GM19324 (cell line): Measurements from ENCODE around the gene ABLIM3.

Experiments used
- ATAC-seq: cut with Tn5 transposase; IDR thresholded peaks from one replicate; pipeline ENCODE4 v1.9.1; 2021; ENCODE audit warnings: mild to moderate bottlenecking, moderate library complexity; ENCODE audit not compliant: unreplicated experiment, low FRiP score

ABLIM3 gene

DNA sequence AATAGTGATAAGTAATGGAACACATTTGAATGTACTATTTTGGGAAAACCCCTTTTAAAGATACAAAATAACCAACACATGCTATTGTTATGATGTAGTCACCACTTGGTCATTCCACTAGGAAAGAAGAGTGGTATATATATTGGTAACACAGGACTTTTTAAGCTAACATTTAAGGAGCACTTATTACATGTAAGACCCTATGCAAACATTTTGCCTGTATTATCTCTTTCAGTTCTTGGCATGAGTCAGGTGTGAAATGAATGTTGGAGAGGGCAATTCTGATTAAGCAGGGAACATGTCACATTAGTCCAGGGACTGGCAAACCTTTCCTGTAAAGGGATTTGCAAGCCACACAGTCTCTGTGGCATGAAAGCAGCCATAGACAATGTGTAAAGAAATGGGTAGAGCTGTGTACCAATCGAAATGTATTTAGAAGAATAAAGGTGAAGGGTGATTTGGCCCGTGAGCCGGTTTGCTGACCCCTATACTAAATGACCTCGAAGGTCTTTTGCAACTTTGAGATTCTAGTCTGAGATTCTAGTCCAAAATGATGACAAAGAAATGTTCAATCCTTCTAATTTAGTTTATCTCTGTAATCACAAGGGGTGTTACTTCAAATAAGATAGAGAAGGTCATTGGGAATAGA is 15.3 kb downstream of the ABLIM3 start:
- ATAC-seq = no peak

DNA sequence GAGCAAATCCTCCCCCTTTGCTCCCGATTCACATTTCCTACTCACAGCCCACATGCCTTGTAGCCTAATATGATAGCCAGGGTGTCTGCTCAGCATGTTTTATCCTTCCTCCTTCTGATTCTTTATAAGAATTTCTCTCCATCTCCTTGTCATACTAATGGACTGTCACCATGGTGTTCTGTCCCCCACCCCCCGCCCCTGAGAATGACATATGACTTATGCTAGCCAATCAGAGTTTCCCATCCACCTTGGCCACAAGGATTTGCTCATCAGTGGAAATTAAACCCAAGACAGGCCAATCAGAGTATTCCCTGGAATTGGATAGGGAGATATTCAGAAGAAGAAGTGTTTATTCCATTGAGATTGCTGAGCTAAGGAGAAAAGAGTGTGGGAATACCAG is 16.0 kb downstream of the ABLIM3 start:
- ATAC-seq = no peak

- no peak for ATAC-seq
These were observed 19.0 kb downstream of the ABLIM3 start for GRCh38 chr5:149160291-149160787.

DNA sequence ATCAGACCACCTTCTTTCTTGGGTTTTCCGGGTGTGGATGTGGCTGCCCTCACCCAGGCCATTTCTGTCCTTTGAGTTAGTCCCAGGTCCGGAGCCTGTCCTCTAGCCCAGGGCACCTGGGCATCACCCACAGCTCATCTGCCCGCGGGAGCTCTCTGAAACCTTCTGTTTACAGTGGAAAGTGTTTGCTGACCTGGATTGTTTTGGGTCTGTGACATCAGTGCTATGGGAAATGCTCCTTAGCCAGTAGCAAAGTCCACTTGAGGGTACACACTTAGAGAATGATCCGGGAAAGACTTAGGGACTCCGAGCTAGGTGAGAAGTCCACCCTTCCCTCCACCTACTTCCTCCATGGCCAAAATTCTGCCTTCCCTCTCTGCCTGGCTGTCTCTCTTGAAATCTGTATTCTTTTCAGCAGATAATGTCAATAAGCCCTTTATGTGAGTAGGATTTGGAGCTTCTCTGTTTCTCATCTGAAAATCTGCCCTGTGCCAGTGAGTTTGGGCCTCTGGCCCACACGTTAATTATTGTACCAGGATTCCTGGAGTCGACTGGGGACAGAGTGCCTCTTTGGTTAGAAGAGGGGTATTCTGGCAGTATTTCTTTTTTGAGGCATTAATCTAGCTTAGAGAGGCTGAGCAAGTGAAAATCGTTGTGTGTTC is 19.9 kb downstream of the ABLIM3 start:
- no peak for ATAC-seq

- ATAC-seq = no peak
These were observed 20.6 kb downstream of the ABLIM3 start for GRCh38 chr5:149161850-149162249.

DNA sequence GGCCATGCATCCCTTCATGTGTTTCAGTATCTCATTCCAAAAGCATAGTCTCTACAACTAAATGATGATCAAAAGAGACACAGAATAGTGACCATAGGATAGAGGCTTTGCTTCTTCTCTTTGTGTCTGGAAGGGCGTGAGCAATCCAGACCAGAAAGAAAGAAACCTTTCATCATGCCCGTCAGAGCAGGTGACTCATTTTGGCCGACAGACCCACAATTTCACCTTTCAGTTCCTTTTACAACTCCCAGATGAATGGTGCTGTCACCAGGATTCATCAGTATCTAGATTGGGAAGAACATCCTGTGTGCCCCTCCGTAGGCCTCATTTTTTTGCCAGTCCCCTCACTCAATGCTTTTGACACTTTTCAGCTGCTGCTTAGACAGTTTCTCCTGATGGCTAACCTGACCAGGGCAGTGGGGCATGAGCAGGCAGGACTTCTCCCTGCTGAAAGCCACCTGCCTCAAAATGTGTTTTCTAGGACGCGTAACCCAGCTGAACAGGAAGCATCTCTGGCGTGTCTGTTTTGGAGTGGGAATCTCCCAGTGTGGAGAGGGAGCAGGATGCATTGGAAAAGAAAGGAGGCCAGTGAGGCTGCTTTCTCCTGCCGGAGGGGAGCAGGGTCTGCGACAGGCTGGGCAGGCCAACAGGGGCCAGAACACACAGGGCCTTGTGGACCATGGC is 21.2 kb downstream of the ABLIM3 start:
- no peak for ATAC-seq

GRCh38 chr5:149164731-149165130 is 23.4 kb downstream of the ABLIM3 start:
- ATAC-seq = no peak

GRCh38 chr5:149166128-149166527 is 24.8 kb downstream of the ABLIM3 start:
- no peak for ATAC-seq

- ATAC-seq = no peak
These were observed 25.4 kb downstream of the ABLIM3 start for GRCh38 chr5:149166591-149167100.

GRCh38 chr5:149168276-149168906 is 27.1 kb downstream of the ABLIM3 start:
- ATAC-seq = no peak

GRCh38 chr5:149170299-149170698 is 29.0 kb downstream of the ABLIM3 start:
- ATAC-seq = no peak

GRCh38 chr5:149172261-149172660 is 31.0 kb downstream of the ABLIM3 start:
- no peak for ATAC-seq

DNA sequence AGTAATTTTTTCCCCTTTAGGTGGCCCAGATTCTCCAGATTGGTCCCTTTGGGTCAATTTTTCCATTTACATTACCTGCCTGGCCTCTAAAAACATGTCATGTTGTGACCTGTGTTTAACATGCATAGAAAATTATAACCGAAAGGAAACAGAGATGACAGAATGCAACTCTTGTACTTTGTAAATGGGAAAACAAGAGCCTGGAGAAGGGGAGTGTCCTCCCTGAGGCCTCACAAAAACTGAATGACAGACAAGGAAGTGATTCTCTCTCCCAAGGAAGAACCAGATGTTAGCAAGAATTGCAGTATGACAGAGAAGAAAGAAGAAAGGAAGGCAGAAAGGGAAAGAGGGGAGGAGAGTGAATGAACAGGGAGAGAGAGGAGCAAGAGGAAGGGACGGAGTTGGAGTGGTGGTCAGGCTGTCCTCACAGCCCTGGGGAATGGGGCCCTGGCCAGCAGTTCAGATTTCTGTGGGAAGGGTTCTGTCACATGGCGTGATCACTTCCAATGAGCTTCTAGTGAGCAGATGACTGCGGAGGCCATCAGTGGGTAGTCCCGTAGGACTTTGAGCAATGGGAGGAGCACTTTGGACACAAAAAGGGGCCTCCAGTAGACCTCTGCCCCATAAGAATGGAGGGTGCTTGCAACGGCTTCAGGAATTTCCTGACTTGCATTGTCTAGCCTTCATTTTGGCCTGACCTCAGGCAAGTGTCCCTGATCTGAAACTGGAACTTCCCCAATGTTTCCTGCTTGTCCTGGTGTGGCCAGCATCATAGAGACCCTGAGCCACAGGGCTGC is 31.6 kb downstream of the ABLIM3 start:
- ATAC-seq = no peak

DNA sequence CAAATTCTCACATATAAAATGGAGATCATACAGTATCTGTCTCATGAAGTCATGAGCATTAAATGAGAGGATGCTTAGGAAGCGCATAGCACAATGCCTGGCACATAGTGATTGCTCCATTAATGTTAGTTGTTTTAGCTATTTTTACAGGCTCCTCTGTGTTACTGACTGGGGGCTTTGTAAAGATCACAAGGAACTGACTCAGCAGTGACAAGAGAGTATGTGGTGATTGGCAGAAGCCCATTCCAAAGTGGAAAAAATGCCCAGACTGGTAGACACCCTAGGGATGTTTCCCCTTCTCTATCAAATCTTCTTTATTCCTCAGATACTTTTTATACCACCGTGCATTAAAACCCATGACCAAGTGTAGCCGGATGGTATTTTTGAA is 33.5 kb downstream of the ABLIM3 start:
- ATAC-seq = no peak

DNA sequence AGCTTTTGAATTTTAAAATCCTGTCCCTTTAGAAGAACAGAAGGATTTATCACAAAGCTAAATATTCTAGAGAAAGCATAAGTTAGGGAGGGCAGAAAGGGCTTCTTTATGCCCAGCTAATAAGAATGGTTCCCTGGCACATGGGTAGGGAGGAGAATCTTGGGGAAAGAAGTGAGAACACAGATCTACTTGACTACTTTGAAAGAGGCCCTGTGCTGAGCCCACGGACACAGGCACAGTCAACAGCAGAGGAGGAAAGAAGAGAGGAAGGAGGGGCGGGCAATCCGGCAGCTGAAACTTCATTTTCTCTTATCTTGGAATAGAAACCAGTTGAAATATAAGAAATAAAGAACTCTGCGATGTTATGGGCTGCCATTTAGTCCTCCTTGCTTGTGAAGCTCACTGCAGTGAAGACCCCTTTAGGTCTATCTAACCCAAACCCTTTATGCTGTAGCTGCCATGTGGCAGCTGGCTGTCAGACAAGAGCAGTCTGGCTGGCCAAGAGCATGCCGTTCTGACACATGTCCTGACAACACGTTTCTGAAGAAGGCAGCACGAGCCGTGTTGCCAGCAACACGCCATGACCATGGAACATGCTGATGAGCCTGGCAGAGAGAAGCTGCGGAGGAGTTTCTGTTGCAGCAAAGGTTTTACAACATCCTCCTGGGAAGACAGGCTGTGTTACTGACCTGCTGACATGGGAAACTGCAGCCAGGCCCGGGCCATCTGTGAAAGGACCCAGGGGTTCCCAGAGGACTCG is 34.2 kb downstream of the ABLIM3 start:
- ATAC-seq = no peak

DNA sequence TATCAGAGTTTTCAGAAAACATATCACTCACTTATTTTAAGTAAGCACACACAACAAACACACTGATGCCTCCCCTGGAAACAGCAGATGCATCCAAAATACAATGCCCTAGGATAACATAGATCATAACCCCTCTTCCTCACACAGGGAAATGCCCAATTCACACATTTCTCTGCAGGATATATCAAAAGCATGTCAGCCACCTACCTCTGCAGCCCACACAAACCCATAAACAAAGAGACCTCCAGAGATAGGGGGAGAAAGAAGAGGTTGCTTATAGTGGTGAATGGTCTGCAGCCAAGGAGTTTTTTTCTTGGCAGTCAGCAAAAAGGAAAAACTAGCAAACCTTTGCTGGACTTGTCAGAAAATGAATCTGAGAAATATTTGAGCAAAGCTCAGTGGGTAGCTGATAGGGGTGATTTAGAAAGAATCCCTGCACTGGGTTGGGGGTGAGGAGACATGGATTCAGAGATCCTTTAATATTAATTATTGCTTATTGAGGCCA is 36.1 kb downstream of the ABLIM3 start:
- ATAC-seq = no peak

- ATAC-seq = no peak
These were observed 36.7 kb downstream of the ABLIM3 start for GRCh38 chr5:149177911-149178565.

GRCh38 chr5:149181732-149182131 is 40.4 kb downstream of the ABLIM3 start:
- no peak for ATAC-seq

DNA sequence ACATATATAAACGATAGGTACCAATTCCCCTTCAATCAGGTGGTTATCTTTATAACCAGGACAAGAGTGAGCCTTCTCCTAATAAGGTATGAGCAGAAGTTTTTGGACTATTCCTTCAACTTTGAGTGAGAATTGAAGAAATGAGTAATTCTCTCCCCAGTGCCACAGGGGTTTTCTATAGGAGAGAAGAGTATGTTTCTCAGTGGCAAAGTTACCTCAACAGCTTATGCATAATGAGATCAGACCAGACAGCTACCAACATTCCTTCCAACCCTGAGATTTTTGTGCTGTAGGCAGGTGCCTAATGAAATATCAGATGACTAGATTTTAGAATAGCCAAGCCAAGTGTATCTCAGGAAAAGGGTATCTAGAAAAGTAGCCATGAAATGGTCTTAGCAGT is 40.9 kb downstream of the ABLIM3 start:
- ATAC-seq = no peak
